ENCODE measurements around the gene SPARCL1. TPM values are rescaled to one million over a fixed set of nuclear protein-coding genes. Genes with fewer than 3 reads are reported as not detected.

Gene SPARCL1
- total RNA-seq, 5 donors from 2014 or later (not counting 1 experiment from before 2014, with no cell fraction given), result 0.70 to 1.5 (median 0.99) TPM; not detected in 2

DNA sequence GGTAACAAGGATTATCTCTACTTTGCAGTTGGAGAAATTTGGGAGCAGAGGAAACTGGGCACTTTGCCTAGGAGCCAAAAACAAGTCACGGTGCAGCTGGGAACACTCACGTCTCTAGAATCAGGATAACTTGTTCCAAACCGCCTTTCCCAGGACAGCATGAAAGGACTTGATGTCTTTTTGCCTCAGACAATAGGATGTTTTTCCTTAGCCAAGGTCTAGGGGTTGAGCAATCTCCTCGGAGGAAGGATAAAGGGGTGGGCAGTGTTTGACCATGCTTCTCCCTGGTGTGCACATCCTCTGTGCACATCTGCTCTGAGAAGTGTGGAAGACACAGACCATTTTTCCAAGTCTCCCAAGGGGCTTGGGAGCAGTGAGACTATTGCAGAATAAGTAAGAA lies 1.7 kb upstream of the SPARCL1 start:
- Histone ChIP-seq H3K27me3 (replicated peaks in 1 of 2; ENCODE audit: control insufficient read depth in 2 of 2, extremely low read depth in 1 of 2, insufficient read depth in 2 of 2, low read length in 1 of 2) (no peaks in the 10 kb centered on the region), H3K4me1 (ENCODE audit: control insufficient read depth in 1 of 2, extremely low read depth in 1 of 2, insufficient read depth in 2 of 2, low read length in 2 of 2) (no peaks in the 10 kb centered on the region), H3K9me3 (no peaks in the 10 kb centered on the region), H3K4me3 (ENCODE audit: control insufficient read depth in 1 of 2, extremely low read depth in 1 of 2, low read length in 1 of 2) (no peak overlapping the region), H3K36me3 (ENCODE audit: control insufficient read depth in 2 of 2, extremely low read depth in 1 of 2, insufficient read depth in 1 of 2, low read length in 1 of 2) (no peaks in the 10 kb centered on the region), H3K27ac (ENCODE audit: low read length) (no peak overlapping the region)
- POLR2A ChIA-PET, result no interaction called here
- no peak for ATAC-seq (replicated peaks in 1 of 4)
- Mint-ChIP-seq H3K9me3 (no peaks in the 10 kb centered on the region), H3K36me3 (no peaks in the 10 kb centered on the region), H3K4me3 (no peak overlapping the region), H3K27ac (no peak overlapping the region), H3K27me3 (peaks cover 0 to 5% of the 10 kb centered on the region in 2 donors), H3K4me1 (no peaks in the 10 kb centered on the region)
- CTCF ChIA-PET, result no interaction called here
- 100% methylated on average over 1 of the region's 4 CpGs for WGBS (ENCODE audit: insufficient coverage)
- DNase-seq, result no peak

DNA sequence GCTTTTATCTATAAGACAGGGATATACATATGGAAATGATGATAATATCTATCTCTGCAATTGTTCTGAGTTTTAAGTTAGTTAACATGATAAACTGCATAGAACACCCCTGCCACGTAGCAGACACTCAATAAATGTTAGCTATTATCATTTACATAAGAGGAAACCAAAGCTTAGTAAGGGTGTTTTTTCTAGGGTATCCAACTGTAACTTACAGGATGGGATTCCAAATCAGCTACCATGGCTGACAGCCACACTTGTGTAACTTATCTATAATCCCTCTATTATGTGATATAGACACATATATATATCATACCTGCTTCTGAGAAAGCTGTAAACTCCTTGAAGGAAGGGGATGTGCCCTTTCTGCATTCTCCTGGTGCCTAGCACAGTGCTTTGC lies 1.1 kb upstream of the SPARCL1 start:
- Histone ChIP-seq H3K4me1 (ENCODE audit: control insufficient read depth in 1 of 2, extremely low read depth in 1 of 2, insufficient read depth in 2 of 2, low read length in 2 of 2) (no peaks in the 10 kb centered on the region), H3K27ac (ENCODE audit: low read length) (no peak overlapping the region), H3K27me3 (replicated peaks in 1 of 2; ENCODE audit: control insufficient read depth in 2 of 2, extremely low read depth in 1 of 2, insufficient read depth in 2 of 2, low read length in 1 of 2) (no peaks in the 10 kb centered on the region), H3K36me3 (ENCODE audit: control insufficient read depth in 2 of 2, extremely low read depth in 1 of 2, insufficient read depth in 1 of 2, low read length in 1 of 2) (no peaks in the 10 kb centered on the region), H3K4me3 (ENCODE audit: control insufficient read depth in 1 of 2, extremely low read depth in 1 of 2, low read length in 1 of 2) (no peak overlapping the region), H3K9me3 (no peaks in the 10 kb centered on the region)
- DNase-seq, result no peak
- WGBS (ENCODE audit: insufficient coverage), result no CpG with 5 or more reads among the region's 1 CpG
- ChIA-PET POLR2A (no interaction called here), CTCF (no interaction called here)
- Mint-ChIP-seq H3K27ac (no peak overlapping the region), H3K36me3 (no peaks in the 10 kb centered on the region), H3K27me3 (peaks cover 0 to 5% of the 10 kb centered on the region in 2 donors), H3K9me3 (peaks cover 0 to 5% (median 4%) of the 10 kb centered on the region in 3 donors), H3K4me3 (no peak overlapping the region), H3K4me1 (no peaks in the 10 kb centered on the region)
- no peak for ATAC-seq (replicated peaks in 1 of 4)

DNA sequence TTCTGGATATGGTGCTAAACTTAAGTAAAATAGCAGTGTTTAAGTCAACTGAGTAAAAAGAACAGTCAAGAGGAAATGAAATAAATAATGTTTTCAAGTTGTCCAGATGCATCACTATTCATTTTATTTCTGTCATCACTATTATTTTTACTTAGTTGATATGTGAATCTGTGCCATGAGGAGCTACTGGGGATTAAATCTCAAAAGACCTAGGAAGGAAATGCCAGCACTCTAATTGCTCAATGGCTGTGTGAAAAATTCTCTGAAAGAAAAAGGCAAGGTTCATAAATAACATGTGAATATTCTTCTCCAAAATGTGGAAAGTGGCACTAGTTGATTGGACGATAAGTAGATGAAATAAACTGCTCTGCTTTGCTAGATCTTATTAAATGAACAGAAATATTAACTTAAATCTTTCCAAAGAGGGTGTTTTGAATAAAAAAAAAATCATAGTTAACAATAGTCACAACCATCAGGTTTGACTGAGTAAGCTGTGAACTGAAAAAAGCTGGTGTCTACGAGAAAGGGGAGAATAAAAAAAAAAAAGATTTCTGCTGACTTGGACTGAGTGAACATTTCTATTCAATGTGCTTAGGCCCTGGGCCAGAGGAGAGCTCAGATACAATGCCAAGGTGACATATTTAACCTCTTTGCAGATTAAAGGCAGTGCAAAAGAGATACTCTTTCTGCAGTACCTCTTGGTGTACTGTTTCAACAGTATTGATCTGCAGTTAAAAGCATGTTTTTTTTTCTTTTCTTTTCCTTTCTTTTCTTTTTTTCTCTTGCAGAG lies 1.6 kb downstream of the SPARCL1 start:
- no peaks in the 10 kb centered on the region for H3K36me3 Mint-ChIP-seq
- H3K27me3 ChIP-seq (replicated peaks in 1 of 2; ENCODE audit: control insufficient read depth in 2 of 2, extremely low read depth in 1 of 2, insufficient read depth in 2 of 2, low read length in 1 of 2), result no peaks in the 10 kb centered on the region
- H3K4me3 ChIP-seq (ENCODE audit: control insufficient read depth in 1 of 2, extremely low read depth in 1 of 2, low read length in 1 of 2), result no peak overlapping the region
- H3K4me3 Mint-ChIP-seq, result no peak overlapping the region
- no peaks in the 10 kb centered on the region for H3K27me3 Mint-ChIP-seq
- H3K9me3 Mint-ChIP-seq, result peaks cover 3 to 24% (median 16%) of the 10 kb centered on the region in 3 donors
- ChIA-PET CTCF (interaction anchor here in 1 of 2 donors (0.7 kb wide), 1 partner anchor 15 kb away, joined by 3 read pairs; no protein-coding TSS in a partner anchor), POLR2A (no interaction called here)
- no peaks in the 10 kb centered on the region for H3K4me1 ChIP-seq (ENCODE audit: control insufficient read depth in 1 of 2, extremely low read depth in 1 of 2, insufficient read depth in 2 of 2, low read length in 2 of 2)
- H3K36me3 ChIP-seq (ENCODE audit: control insufficient read depth in 2 of 2, extremely low read depth in 1 of 2, insufficient read depth in 1 of 2, low read length in 1 of 2), result no peaks in the 10 kb centered on the region
- no peaks in the 10 kb centered on the region for H3K9me3 ChIP-seq
- WGBS (ENCODE audit: insufficient coverage), result no CpG with 5 or more reads among the region's 2 CpGs
- ATAC-seq (replicated peaks in 1 of 4), result no peak
- no peaks in the 10 kb centered on the region for H3K4me1 Mint-ChIP-seq
- no peak overlapping the region for H3K27ac ChIP-seq (ENCODE audit: low read length)
- H3K27ac Mint-ChIP-seq, result no peak overlapping the region
- no peak for DNase-seq

DNA sequence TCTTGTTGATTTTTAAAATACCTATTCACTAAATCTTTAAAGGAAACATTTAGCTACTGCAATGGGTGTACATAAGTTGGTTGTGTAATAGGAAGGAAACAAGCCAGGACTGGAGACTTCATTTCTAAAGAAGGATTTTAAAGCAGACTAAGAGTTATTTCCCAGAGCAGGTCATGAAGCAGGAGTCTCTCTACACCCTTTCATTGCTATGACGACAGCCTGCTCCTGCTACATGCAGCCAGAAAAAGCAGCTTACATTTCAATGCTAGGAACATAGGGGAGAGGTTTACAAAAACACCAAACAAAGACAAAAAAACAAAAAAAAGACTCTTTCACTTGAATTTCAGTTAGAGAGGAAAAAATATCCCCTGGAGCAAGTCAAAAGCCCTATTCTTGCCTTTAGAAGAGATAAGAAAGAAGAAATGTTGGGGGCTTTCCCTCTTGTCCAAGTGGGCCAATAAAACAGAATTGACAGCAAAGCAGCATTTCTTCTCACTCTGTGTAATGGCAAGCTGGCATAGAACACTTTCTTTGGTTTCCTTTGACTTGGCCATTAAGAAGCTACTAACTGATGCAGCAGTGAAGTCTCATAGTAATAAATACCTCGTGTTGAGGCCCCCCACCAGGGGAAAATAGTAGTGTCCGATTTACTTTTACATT lies 3.4 kb downstream of the SPARCL1 start:
- Mint-ChIP-seq H3K27ac (no peak overlapping the region), H3K9me3 (peaks cover 3 to 24% (median 16%) of the 10 kb centered on the region in 3 donors), H3K4me3 (no peak overlapping the region), H3K36me3 (no peaks in the 10 kb centered on the region), H3K4me1 (no peaks in the 10 kb centered on the region), H3K27me3 (no peaks in the 10 kb centered on the region)
- ATAC-seq (replicated peaks in 1 of 4), result no peak
- H3K27ac ChIP-seq (ENCODE audit: low read length), result no peak overlapping the region
- DNase-seq, result no peak
- H3K27me3 ChIP-seq (replicated peaks in 1 of 2; ENCODE audit: control insufficient read depth in 2 of 2, extremely low read depth in 1 of 2, insufficient read depth in 2 of 2, low read length in 1 of 2), result no peaks in the 10 kb centered on the region
- ChIA-PET POLR2A (no interaction called here), CTCF (interaction anchor here in 1 of 2 donors (0.5 kb wide), 1 partner anchor 686 kb away, joined by 3 read pairs; no protein-coding TSS in a partner anchor)
- no peak overlapping the region for H3K4me3 ChIP-seq (ENCODE audit: control insufficient read depth in 1 of 2, extremely low read depth in 1 of 2, low read length in 1 of 2)
- no CpG with 5 or more reads among the region's 3 CpGs for WGBS (ENCODE audit: insufficient coverage)
- H3K9me3 ChIP-seq, result no peaks in the 10 kb centered on the region
- no peaks in the 10 kb centered on the region for H3K4me1 ChIP-seq (ENCODE audit: control insufficient read depth in 1 of 2, extremely low read depth in 1 of 2, insufficient read depth in 2 of 2, low read length in 2 of 2)
- H3K36me3 ChIP-seq (ENCODE audit: control insufficient read depth in 2 of 2, extremely low read depth in 1 of 2, insufficient read depth in 1 of 2, low read length in 1 of 2), result no peaks in the 10 kb centered on the region

DNA sequence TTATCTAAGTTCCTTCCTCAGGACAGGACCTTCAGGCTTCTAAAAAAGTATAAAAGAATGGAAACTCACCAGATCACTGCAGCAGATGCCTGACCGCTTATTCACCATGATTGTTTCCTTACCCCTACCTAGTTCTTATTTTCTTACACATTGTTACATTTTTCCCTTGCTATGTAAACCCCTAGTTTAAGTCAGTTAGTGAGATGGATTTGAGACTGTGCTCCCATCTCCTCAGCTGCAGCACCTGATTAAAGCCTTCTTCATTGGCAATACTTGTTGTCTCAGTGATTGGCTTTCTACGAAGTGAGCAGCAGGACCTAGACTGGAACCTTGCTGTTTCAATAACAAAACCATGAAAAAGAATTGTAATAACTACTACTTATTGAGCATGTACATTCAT lies 4.7 kb downstream of the SPARCL1 start:
- no peak overlapping the region for H3K4me3 Mint-ChIP-seq
- peaks cover 3 to 24% (median 16%) of the 10 kb centered on the region in 3 donors for H3K9me3 Mint-ChIP-seq
- no peaks in the 10 kb centered on the region for H3K36me3 Mint-ChIP-seq
- ATAC-seq (replicated peaks in 1 of 4), result no peak
- WGBS (ENCODE audit: insufficient coverage), result no CpG with 5 or more reads among the region's 2 CpGs
- DNase-seq, result no peak
- POLR2A ChIA-PET, result no interaction called here
- H3K27ac ChIP-seq (ENCODE audit: low read length), result no peak overlapping the region
- H3K4me3 ChIP-seq (ENCODE audit: control insufficient read depth in 1 of 2, extremely low read depth in 1 of 2, low read length in 1 of 2), result no peak overlapping the region
- CTCF ChIA-PET, result interaction anchor here in 1 of 2 donors (0.6 kb wide), 1 partner anchor 261 kb away, joined by 3 read pairs; no protein-coding TSS in a partner anchor
- no peaks in the 10 kb centered on the region for H3K4me1 Mint-ChIP-seq
- no peak overlapping the region for H3K27ac Mint-ChIP-seq
- H3K4me1 ChIP-seq (ENCODE audit: control insufficient read depth in 1 of 2, extremely low read depth in 1 of 2, insufficient read depth in 2 of 2, low read length in 2 of 2), result no peaks in the 10 kb centered on the region
- no peaks in the 10 kb centered on the region for H3K36me3 ChIP-seq (ENCODE audit: control insufficient read depth in 2 of 2, extremely low read depth in 1 of 2, insufficient read depth in 1 of 2, low read length in 1 of 2)
- no peaks in the 10 kb centered on the region for H3K27me3 Mint-ChIP-seq
- no peaks in the 10 kb centered on the region for H3K9me3 ChIP-seq
- no peaks in the 10 kb centered on the region for H3K27me3 ChIP-seq (replicated peaks in 1 of 2; ENCODE audit: control insufficient read depth in 2 of 2, extremely low read depth in 1 of 2, insufficient read depth in 2 of 2, low read length in 1 of 2)

DNA sequence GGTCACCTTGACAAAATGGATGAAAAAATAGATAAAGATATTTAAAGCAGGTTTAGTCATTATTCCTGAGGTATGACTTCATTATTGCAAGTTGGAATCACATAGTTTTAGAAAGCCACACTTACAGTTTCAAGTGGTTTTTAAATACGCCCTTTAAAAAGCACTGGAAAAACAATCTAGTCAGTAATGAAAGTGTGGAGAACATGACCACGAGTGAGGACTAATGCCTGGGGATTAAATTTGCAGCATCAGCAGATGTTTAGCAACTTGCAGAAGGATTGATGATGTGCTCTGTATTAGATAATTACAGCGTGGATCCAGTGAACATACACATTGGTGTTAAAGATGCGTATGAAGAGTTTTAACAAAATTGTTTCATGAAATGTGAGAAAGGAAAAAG lies 5.9 kb downstream of the SPARCL1 start:
- no peaks in the 10 kb centered on the region for H3K36me3 Mint-ChIP-seq
- H3K27me3 Mint-ChIP-seq, result no peaks in the 10 kb centered on the region
- Histone ChIP-seq H3K9me3 (no peaks in the 10 kb centered on the region), H3K4me3 (ENCODE audit: control insufficient read depth in 1 of 2, extremely low read depth in 1 of 2, low read length in 1 of 2) (no peak overlapping the region), H3K36me3 (ENCODE audit: control insufficient read depth in 2 of 2, extremely low read depth in 1 of 2, insufficient read depth in 1 of 2, low read length in 1 of 2) (no peaks in the 10 kb centered on the region), H3K4me1 (ENCODE audit: control insufficient read depth in 1 of 2, extremely low read depth in 1 of 2, insufficient read depth in 2 of 2, low read length in 2 of 2) (no peaks in the 10 kb centered on the region), H3K27me3 (replicated peaks in 1 of 2; ENCODE audit: control insufficient read depth in 2 of 2, extremely low read depth in 1 of 2, insufficient read depth in 2 of 2, low read length in 1 of 2) (no peaks in the 10 kb centered on the region), H3K27ac (ENCODE audit: low read length) (no peak overlapping the region)
- peaks cover 3 to 24% (median 16%) of the 10 kb centered on the region in 3 donors for H3K9me3 Mint-ChIP-seq
- ChIA-PET POLR2A (no interaction called here), CTCF (no interaction called here)
- no peak overlapping the region for H3K4me3 Mint-ChIP-seq
- H3K27ac Mint-ChIP-seq, result no peak overlapping the region
- DNase-seq, result no peak
- no peak for ATAC-seq (replicated peaks in 1 of 4)
- WGBS (ENCODE audit: insufficient coverage), result 33% methylated on average over 1 of the region's 4 CpGs
- no peaks in the 10 kb centered on the region for H3K4me1 Mint-ChIP-seq
